VCaP (cell line): ENCODE results near the gene AGTPBP1.

Experiments used
- H3K27ac ChIP-seq: fragments of 450-650 bp; 2 replicates; pipeline ENCODE4 v1.5.1; 2017
- TF ChIP-seq, protein P1 (sequence below): fragments of 450-650 bp; conservative IDR thresholded peaks from 2 replicates; pipeline ENCODE4 v1.5.1; 2017; ENCODE audit warnings: mild to moderate bottlenecking, moderate library complexity

AGTPBP1 gene

DNA sequence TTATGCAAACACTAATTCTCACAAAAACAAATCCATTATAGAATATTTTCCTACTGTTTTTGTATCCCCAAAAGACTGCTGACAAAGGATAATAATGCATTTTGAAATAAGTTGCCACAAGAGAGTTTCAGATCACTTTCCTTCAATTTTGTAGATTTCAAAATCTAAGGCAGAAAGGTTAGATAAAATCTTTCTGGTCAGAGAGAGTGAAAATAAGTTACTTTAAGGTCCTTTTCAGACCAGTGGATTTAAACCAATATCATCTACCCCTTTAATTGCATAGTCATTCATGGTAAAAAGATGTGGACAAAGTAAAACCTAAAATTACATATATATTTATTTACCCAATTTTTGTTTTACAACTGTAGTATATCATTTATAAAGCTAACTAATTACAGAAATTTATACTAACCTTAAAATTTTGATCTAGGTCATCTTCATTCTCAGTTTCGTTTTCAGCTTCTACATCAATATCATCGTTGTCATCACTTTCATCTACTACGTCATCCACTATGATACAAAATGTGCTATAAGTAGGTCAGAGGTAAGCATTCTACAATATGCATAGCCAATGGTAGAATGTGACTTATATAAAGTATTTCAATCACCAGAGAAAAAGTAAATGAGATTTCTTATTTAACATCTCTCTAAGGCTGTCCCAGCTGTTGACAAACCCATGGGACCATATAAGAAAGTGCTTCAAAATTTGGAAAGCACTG is 95.7 kb downstream of the AGTPBP1 start:
- H3K27ac ChIP-seq: no peak overlapping the region
- TF ChIP-seq, protein P1, sequence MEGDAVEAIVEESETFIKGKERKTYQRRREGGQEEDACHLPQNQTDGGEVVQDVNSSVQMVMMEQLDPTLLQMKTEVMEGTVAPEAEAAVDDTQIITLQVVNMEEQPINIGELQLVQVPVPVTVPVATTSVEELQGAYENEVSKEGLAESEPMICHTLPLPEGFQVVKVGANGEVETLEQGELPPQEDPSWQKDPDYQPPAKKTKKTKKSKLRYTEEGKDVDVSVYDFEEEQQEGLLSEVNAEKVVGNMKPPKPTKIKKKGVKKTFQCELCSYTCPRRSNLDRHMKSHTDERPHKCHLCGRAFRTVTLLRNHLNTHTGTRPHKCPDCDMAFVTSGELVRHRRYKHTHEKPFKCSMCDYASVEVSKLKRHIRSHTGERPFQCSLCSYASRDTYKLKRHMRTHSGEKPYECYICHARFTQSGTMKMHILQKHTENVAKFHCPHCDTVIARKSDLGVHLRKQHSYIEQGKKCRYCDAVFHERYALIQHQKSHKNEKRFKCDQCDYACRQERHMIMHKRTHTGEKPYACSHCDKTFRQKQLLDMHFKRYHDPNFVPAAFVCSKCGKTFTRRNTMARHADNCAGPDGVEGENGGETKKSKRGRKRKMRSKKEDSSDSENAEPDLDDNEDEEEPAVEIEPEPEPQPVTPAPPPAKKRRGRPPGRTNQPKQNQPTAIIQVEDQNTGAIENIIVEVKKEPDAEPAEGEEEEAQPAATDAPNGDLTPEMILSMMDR: no peak

DNA sequence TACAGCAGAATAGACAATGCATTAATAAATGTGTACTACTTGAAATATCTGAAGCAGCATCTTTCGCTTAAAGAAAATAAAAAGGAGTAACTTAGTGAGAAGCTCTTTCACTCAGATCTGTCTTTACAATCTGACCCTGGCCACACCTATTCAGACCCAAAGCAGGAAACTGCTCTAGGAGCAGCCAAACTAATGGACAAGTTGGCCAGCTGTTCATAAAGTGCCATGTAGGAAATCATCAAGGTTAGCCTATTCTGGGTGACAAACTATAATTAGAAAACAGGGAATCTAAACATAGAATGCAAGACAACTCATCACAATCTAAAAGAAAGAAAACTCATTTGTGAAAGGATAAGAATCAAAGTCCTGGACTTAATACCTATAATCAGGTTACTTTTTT is 101.3 kb downstream of the AGTPBP1 start:
- TF ChIP-seq, protein P1: no peak
- H3K27ac ChIP-seq: no peak overlapping the region

- TF ChIP-seq, protein P1: no peak
- no peak overlapping the region for H3K27ac ChIP-seq
Observed at GRCh38 chr9:85639675-85640186, 102.0 kb downstream of the AGTPBP1 start.

DNA sequence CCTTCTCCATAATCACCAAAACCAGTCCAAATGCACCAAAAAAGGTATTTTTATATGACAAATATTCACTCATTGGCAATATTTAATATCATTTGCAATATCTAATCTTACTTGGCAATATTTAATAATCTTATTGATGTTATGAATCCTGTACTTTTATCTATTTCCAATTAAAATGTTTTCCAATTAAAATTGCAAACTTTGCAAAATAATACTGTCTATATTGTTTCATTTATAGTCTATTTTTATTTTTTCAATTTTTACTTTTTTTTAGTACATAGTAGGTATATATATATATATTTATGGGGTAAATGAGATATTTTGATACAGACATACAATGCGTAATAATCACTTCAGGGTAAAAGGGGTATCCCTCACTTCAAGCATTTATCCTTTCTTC is 109.9 kb downstream of the AGTPBP1 start:
- TF ChIP-seq, protein P1: no peak

GRCh38 chr9:85630676-85631075 is 111.1 kb downstream of the AGTPBP1 start:
- TF ChIP-seq, protein P1: no peak
- no peak overlapping the region for H3K27ac ChIP-seq

More for the DNA sequence above, 109.9 kb downstream of the AGTPBP1 start:
- H3K27ac ChIP-seq: no peak overlapping the region

DNA sequence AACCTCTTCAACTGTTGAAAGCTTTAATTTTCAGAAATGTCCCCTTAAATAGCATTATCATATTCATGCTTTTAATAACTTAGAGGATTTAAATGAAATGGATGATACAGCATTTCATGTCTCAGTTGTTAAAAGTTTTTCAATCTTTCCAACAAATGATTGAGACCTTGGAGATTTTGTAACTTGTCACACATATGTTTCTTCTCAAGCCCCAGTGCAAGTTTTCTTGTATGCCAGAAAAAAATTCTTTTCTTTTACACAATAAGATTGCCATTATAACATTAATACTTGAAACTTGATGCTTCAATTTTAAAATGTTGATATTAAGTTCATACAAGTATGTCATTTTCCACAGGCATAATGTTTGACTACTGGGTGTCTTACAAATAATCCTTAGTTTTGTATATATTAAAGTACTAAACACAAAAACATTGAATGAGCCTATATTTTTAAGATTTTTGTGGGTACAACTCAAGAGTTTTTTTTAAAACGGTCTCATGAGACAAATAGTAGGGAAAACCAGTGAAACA is 124.5 kb downstream of the AGTPBP1 start:
- TF ChIP-seq, protein P1: no peak
- H3K27ac ChIP-seq: no peak overlapping the region

- H3K27ac ChIP-seq: no peak overlapping the region
- TF ChIP-seq, protein P1: no peak
Observed at GRCh38 chr9:85615792-85616191, 126.0 kb downstream of the AGTPBP1 start.
